HCEC 1CT (cell line): ENCODE data around the gene CDK5R2.

Experiments used
- DNase-seq: peaks from one replicate; pipeline ENCODE4 v3.0.0-alpha.2; 2017

The CDK5R2 gene

GRCh38 chr2:218990612-218991011 is 31.1 kb downstream of the CDK5R2 start:
- no peak for DNase-seq

GRCh38 chr2:218991674-218992168 is 32.3 kb downstream of the CDK5R2 start:
- DNase-seq, result peak; percentile 51

GRCh38 chr2:218992196-218992595 is 32.7 kb downstream of the CDK5R2 start:
- DNase-seq, result no peak

GRCh38 chr2:218992703-218993344 is 33.4 kb downstream of the CDK5R2 start:
- no peak for DNase-seq

- DNase-seq, result no peak
Observed at GRCh38 chr2:218993345-218994315, 34.2 kb downstream of the CDK5R2 start, which contains the start of gene CRYBA2. Gene CRYBA2 (minus strand): TSS chr2:218993422. CDS start chr2:218993176, 246 bp downstream.

- DNase-seq, result no peak
Observed at GRCh38 chr2:218995561-218995960, 36.1 kb downstream of the CDK5R2 start.

- DNase-seq, result peak; percentile 71
Observed at GRCh38 chr2:218995972-218996711, 36.7 kb downstream of the CDK5R2 start.

GRCh38 chr2:218996937-218997336 is 37.5 kb downstream of the CDK5R2 start:
- no peak for DNase-seq

GRCh38 chr2:218997731-218998130 is 38.3 kb downstream of the CDK5R2 start:
- DNase-seq, result no peak

- DNase-seq, result no peak
Observed at GRCh38 chr2:218998414-218999002, 39.0 kb downstream of the CDK5R2 start.

- DNase-seq, result no peak
Observed at GRCh38 chr2:218999021-218999880, 39.8 kb downstream of the CDK5R2 start.

- DNase-seq, result no peak
Observed at GRCh38 chr2:218999881-219000568, 40.6 kb downstream of the CDK5R2 start.

- no peak for DNase-seq
Observed at GRCh38 chr2:219000569-219000960, 41.1 kb downstream of the CDK5R2 start.

- no peak for DNase-seq
Observed at GRCh38 chr2:219001100-219001576, 41.7 kb downstream of the CDK5R2 start.

GRCh38 chr2:219001577-219002394 is 42.3 kb downstream of the CDK5R2 start:
- DNase-seq, result no peak

GRCh38 chr2:219002395-219003266 is 43.2 kb downstream of the CDK5R2 start:
- DNase-seq, result no peak

- DNase-seq, result no peak
Observed at GRCh38 chr2:219003267-219003634, 43.8 kb downstream of the CDK5R2 start.

- DNase-seq, result no peak
Observed at GRCh38 chr2:219003979-219004378, 44.5 kb downstream of the CDK5R2 start.

GRCh38 chr2:219009294-219009693 is 49.8 kb downstream of the CDK5R2 start:
- no peak for DNase-seq
